MG63 (cell line): Measurements from ENCODE around the gene TFAP2C. TPM values are rescaled to one million over a fixed set of nuclear protein-coding genes. Genes with fewer than 3 reads are reported as not detected.

Experiments used
- DNase-seq: peaks from one replicate; pipeline ENCODE4 v3.0.0-alpha.2; 2020
- H3K27me3 ChIP-seq: fragments of 250-450 bp; sonication (Bioruptor Pico); 2 replicates; pipeline ENCODE4 v1.5.1; 2020; ENCODE audit warnings: mild to moderate bottlenecking, moderate library complexity
- H3K36me3 ChIP-seq: fragments of 250-450 bp; sonication (Bioruptor Pico); 2 replicates; pipeline ENCODE4 v1.5.1; 2020; ENCODE audit warnings: mild to moderate bottlenecking, moderate library complexity
- H3K4me3 ChIP-seq: fragments of 250-450 bp; sonication (Bioruptor Pico); 2 replicates; pipeline ENCODE4 v1.5.1; 2020; ENCODE audit warnings: mild to moderate bottlenecking, moderate library complexity
- H3K9me3 ChIP-seq: fragments of 250-450 bp; sonication (Bioruptor Pico); 2 replicates; pipeline ENCODE4 v1.5.1; 2020; ENCODE audit warnings: mild to moderate bottlenecking, moderate library complexity
- total RNA-seq: library from RNA; depleted of rRNA; stranded (reverse); fragments of >200 nt; shearing (Covaris generic); gene quantifications from 2 replicates; pipeline ENCODE4 v1.2.3, GENCODE V29; 2014; ENCODE audit warnings: low replicate concordance; rRNA removed

TFAP2C gene
- 1.6 and 2.6 TPM in 2 replicates for total RNA-seq

DNA sequence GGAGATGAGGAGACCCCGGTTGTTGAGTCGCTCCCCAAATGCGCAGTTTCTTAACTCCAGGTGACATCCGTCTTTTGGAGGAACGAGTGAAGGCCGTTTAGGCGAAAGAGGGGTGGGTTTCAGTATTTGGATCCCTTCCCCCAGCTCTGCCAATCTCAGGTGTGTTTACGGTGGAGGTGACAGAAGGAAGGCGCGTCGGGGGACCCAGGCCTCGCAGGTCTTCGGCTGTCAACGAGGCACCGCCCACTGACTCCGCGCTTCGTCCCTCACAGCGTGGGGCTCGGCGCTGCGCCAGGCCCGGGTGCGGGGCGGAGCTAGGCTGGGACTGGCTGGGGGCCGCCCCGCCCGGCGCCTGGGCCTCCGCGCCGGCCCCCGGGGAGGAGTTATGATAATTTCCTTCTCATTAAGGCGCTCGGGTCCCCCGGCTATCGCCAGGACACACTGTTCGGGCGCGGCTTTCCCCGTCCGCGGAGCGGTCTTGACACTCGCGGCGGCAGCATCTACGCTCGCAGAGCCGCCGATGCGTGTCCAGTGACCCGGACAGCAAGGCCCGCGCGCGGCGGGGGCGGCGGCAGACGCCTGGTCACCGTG is at the start of gene TFAP2C:
TFAP2C (plus strand) TSS at position 434 of the 591 bp plus-strand sequence. CDS start 239 bp downstream, outside the sequence.
- H3K27me3 ChIP-seq: peaks cover 3% of the 10 kb centered on the region; the same call in 1 of the 2 replicates
- H3K36me3 ChIP-seq: no peaks in the 10 kb centered on the region
- H3K4me3 ChIP-seq: peak within 1 kb of the TSS; percentile 60
- no peaks in the 10 kb centered on the region for H3K9me3 ChIP-seq
- DNase-seq: peak; percentile 80

DNA sequence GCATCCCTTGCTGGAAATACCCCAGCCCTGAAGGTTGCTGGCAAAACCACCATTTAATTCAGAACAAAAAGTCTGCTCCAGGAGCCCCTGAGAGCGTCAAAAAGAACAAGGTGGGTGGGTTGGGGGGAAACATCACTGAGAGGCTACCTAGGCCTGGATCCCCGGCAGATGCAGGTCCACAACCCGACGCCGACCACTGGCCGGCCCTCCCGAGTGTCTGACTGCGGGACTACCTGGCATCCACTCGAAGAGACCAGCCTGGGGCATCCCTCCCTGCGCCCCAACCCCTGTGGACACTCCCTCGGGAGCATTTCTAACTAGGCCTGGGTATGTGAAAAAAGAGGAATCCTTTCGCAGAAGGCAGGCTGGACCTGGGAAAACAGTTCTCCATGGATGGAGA is 48.9 kb upstream of the TFAP2C start:
- no peak for DNase-seq
- no peak overlapping the region for H3K4me3 ChIP-seq
- no peaks in the 10 kb centered on the region for H3K9me3 ChIP-seq
- H3K27me3 ChIP-seq: no peaks in the 10 kb centered on the region
- no peaks in the 10 kb centered on the region for H3K36me3 ChIP-seq

DNA sequence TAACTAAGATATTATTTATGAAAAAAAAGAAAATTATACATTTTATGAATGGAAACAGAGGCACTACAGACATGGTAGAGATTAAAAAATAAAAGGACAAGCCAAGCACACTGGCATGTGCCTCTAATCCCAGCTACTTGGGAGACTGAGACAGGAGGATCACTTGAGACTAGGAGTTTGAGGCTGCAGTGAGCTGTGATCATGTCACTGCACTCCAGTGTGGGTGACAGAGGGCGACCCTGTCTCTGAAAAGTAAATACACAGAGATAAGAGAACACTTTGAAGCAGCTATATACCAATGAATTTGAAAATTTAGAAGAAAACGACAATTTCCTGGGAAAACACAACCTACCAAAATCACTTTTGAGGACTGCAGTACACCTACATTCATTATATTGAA is 47.4 kb upstream of the TFAP2C start:
- H3K4me3 ChIP-seq: no peak overlapping the region
- no peaks in the 10 kb centered on the region for H3K27me3 ChIP-seq
- no peak for DNase-seq
- no peaks in the 10 kb centered on the region for H3K9me3 ChIP-seq
- H3K36me3 ChIP-seq: no peaks in the 10 kb centered on the region

DNA sequence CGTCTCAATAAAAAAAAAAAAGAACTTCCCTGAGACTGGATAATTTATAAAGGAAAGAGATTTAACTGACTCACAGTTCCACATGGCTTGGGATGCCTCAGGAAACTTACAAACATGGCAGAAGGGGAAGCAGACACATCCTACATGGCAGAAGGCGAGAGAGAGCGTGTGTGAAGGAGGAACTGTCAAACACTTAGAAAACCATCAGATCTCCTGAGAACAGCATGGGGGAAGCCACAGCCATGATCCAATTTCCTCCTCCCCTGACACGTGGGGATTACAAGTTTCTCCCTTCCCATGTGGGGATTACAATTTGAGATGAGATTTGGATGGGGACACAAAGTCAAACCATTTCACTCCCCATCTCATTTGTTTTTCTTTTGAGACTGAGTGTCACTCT is 46.6 kb upstream of the TFAP2C start:
- DNase-seq: no peak
- no peaks in the 10 kb centered on the region for H3K27me3 ChIP-seq
- no peak overlapping the region for H3K4me3 ChIP-seq
- H3K9me3 ChIP-seq: no peaks in the 10 kb centered on the region
- H3K36me3 ChIP-seq: no peaks in the 10 kb centered on the region

DNA sequence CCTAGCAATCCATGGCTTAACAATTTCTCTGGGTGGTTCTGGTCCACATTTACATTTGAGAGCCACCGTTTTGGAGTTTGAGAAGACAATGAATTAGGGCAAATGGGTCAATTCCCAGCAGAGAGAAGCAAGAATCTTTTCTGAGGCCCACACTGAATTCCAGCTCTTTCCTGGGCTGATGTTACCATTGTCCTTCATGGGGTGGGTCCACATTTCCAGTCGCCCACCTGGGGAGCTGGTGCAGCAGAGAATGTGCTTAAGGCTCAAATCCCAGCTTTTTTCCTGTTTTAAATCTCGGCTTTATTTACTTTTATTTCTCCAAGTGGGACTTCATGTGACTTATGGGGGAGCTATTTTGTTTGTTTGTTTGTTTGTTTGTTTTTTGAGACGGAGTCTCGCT is 44.2 kb upstream of the TFAP2C start:
- DNase-seq: no peak
- H3K4me3 ChIP-seq: no peak overlapping the region
- no peaks in the 10 kb centered on the region for H3K9me3 ChIP-seq
- H3K27me3 ChIP-seq: no peaks in the 10 kb centered on the region
- no peaks in the 10 kb centered on the region for H3K36me3 ChIP-seq

DNA sequence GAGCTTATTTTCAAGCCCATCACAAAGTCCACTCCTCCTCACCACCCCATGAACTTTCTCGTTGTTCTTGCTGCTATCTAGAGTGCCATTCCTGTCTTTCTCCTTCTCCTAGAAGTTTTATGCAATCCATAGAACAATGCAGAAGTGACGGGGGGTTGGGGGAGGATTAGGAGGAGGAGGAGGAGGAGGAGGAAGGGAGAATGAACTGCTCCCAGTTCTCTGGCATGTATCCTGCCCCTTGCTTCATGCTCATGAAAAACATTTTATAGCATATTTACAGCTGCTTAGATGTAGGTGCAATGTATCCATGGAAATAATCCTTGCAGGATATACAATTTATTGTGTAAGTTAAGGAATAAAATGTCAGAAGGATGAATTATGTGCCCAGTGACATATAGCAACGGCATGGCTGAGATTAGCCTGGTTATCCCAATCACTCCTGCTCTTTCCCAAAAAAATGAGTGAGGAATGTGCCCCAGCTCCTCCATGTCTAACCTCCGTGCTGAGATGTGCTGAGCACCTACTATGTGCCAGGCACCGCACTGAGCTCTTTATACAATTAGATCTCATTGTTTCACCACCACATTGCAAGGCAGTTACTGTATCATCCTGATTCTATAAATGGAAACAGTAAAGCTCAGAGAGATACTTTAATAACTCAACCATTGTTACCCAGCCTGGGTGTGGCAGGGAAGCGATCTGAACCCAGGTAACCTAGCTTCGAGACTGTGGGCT is 41.6 kb upstream of the TFAP2C start:
- no peaks in the 10 kb centered on the region for H3K9me3 ChIP-seq
- no peak for DNase-seq
- no peaks in the 10 kb centered on the region for H3K36me3 ChIP-seq
- H3K4me3 ChIP-seq: no peak overlapping the region
- H3K27me3 ChIP-seq: no peaks in the 10 kb centered on the region

DNA sequence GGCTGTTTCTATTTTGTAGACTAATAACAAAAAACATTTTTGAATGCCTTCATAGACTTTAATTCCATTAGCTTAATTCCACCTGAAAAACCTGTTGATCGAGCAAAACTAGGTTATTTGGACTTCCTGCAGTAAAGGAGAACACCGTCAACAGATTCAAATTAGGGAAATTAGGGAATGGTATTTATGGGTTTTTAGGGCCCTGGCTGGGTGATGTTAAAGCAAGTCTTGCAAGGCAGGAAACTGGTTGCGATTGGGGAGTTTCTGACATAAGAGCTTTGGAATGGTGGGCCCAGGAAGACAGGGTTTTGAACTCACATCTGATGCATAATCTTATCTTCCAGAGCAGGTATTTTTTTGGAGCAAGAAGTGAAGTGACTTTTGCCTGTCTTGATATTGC is 40.1 kb upstream of the TFAP2C start:
- DNase-seq: no peak
- H3K9me3 ChIP-seq: no peaks in the 10 kb centered on the region
- no peaks in the 10 kb centered on the region for H3K27me3 ChIP-seq
- no peaks in the 10 kb centered on the region for H3K36me3 ChIP-seq
- H3K4me3 ChIP-seq: no peak overlapping the region

DNA sequence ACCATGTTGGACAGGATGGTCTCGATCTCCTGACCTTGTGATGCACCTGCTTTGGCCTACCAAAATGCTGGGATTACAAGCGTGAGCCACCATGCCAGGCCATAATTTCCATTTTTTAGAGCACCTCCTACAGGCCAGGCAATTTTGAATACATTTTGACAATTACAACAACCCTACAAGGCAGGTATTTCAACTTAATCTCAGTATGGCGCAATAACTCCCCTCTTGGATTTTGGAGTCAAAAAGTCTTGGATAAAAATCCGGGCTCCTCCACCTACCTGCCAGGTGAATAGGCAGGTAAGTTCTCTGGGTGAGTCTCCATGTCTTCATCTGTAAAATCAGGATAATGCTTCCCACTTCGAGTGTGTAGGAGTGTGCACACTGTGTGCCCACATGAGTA is 39.5 kb upstream of the TFAP2C start:
- DNase-seq: no peak
- Histone ChIP-seq H3K4me3 (no peak overlapping the region), H3K36me3 (no peaks in the 10 kb centered on the region), H3K9me3 (no peaks in the 10 kb centered on the region), H3K27me3 (no peaks in the 10 kb centered on the region)

DNA sequence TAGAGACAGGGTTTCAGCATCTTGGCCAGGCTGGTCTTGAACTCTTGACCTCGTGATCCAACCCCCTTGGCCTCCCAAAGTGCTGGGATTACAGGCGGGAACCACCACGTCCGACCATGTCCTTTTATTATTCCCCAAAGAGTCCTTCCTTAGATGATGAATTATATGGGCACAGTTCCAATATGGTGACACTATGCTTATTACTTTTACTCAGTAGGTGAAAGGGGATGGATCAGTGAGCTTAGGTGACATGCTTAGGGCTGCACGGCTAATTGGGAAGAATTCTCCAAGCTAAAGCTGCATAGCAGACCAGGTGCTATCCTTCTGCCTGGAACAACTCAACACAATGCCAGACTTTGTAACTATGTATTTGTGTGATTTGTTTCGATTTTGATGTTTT is 38.2 kb upstream of the TFAP2C start:
- no peak for DNase-seq
- no peaks in the 10 kb centered on the region for H3K36me3 ChIP-seq
- H3K9me3 ChIP-seq: no peaks in the 10 kb centered on the region
- H3K27me3 ChIP-seq: no peaks in the 10 kb centered on the region
- no peak overlapping the region for H3K4me3 ChIP-seq

DNA sequence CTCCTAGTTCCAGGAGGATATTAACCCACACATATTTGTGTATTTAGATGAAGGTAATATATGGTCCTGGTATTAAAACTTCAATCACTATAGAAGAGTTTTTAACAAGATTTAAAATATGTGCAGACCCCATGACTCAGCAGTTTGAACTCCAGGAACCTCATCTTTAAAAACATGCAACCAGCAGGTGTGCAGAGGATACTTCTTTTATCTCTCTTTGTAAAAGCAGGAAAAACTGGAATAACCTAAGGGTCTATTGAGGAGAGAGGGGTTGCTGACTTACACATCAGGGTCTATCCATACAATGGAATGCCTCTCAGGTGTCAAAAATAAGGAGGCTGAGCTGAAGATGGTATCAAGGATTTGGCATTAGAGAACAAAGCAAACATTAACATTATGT is 36.9 kb upstream of the TFAP2C start:
- H3K27me3 ChIP-seq: no peaks in the 10 kb centered on the region
- H3K4me3 ChIP-seq: no peak overlapping the region
- no peak for DNase-seq
- no peaks in the 10 kb centered on the region for H3K9me3 ChIP-seq
- no peaks in the 10 kb centered on the region for H3K36me3 ChIP-seq

DNA sequence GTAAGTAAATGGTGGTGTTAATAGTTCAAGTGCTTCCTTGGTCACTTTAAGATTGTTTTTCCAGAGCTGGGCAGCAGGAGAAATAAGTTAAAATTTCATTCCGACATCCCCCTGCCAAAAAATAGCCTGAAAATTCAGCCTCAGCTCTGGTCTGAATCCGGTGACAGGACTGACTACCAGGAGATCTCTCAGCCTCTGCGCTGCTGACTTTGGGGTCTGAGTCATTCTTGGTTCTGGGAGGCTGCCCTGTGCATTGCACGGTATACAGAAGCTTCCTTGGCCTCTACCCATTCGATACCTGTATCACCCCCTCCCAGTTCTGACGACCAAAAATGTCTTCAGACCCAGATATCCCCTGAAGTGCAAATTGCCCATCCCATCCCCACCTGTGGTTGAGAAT is 36.3 kb upstream of the TFAP2C start:
- Histone ChIP-seq H3K27me3 (no peaks in the 10 kb centered on the region), H3K9me3 (no peaks in the 10 kb centered on the region), H3K4me3 (no peak overlapping the region), H3K36me3 (no peaks in the 10 kb centered on the region)
- no peak for DNase-seq

DNA sequence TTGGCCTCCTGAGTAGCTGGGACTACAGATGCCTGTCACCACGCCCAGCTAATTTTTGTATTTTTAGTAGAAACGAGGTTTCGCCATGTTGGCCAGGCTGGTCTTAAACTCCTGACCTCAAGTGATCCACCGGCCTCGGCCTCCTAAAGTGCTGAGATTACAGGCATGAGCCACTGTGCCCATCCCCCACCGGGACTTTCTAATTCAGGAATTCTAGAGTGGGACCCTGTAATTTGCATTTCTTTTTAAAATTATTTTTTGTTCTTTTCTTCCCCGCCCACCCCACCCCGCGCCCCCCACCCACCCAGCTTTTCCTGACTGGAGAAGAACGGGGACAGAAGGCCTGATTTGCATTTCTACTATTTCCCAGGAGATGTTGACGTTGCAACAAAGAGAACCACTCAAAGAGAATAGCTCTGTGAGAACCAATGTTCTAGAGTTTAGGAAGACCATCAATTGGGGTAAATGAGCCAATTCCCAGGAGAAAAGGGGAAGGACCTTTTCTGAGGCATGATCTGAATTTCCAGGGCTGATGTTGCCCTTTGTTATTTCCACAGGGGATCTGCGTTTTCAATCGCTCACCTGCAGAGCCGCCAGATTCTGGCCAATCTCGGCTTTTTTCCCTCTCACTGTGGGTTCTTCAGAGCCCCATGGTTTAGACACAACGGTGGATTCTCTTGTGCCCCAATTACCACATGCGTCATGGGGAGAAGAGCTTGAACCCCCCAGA is 33.2 kb upstream of the TFAP2C start:
- DNase-seq: no peak
- no peaks in the 10 kb centered on the region for H3K9me3 ChIP-seq

DNA sequence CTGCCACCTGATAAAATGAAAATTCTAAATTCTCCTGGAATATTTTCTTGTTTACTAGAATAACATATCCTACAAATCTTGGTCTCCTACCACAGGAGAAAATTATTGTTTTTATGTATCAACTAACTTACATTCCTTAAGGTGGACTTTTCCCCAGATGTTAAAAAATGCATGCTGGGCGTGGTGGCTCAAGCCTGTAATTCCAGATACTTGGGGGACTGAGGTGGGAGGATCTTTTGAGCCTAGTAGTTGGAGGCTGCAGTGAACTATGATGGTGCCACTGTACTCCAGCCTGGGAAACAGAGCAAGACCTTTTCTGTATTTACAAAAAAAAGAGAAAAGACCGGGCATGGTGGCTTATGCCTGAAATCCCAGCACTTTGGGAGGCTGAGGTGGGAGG is 27.9 kb upstream of the TFAP2C start:
- Histone ChIP-seq H3K9me3 (no peaks in the 10 kb centered on the region), H3K36me3 (no peaks in the 10 kb centered on the region), H3K4me3 (no peak overlapping the region), H3K27me3 (no peaks in the 10 kb centered on the region)
- DNase-seq: no peak

More for the DNA sequence above, 33.2 kb upstream of the TFAP2C start:
- no peaks in the 10 kb centered on the region for H3K36me3 ChIP-seq
- no peaks in the 10 kb centered on the region for H3K27me3 ChIP-seq
- no peak overlapping the region for H3K4me3 ChIP-seq

DNA sequence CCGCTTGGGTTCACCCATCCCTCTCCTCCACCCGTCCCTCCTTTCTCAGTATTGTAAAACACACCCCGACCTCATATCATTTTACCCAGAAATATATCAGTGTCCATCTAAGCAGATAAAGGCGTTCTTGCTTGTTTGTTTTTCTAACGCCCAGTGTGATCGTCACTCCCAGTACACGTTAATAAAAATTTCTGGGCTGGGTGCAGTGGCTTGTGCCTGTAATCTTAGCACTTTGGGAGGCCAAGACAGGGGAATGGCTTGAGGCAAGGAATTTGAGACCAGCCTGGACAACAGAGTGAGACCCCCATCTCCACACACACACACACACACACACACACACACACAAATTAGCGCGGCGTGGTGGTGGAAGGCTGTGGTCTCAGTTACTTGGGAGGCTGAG is 24.4 kb upstream of the TFAP2C start:
- no peak for DNase-seq
- no peaks in the 10 kb centered on the region for H3K27me3 ChIP-seq
- H3K9me3 ChIP-seq: no peaks in the 10 kb centered on the region
- H3K36me3 ChIP-seq: no peaks in the 10 kb centered on the region
- H3K4me3 ChIP-seq: no peak overlapping the region

DNA sequence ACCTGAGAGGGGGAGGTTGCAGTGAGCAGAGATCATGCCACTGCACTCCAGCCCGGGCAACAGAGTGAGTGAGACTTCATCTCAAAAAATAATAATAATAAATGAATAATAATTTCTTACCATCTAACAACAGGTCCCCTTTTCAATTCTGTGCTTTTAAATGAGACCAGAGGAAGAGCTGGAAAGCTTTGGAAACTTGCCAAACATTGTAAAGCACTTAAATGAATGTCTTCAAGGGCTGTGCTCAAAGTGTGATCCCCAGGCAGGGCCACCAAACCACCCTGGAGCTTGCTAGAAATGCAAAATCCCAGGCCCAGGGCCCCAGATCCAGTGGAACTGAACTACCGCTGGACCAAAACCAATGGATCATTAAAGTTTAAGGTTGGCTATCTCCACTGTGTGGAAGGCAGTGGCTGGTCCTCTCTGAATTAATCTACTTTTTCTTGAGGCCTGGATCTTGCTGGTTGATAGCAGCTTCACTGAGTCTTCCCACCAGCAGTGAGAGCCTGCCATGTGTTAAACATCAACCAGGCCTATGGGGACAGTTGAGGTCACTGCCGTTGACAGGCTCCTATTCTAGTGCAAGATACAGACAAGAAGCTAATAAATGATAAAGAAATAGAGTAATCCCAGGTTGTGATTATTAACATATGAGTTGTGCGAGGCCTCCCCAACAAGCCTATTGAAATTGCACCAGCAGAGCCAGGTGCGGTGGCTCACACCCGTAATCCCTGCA is 23.7 kb upstream of the TFAP2C start:
- H3K27me3 ChIP-seq: no peaks in the 10 kb centered on the region
- no peak overlapping the region for H3K4me3 ChIP-seq
- no peaks in the 10 kb centered on the region for H3K36me3 ChIP-seq
- H3K9me3 ChIP-seq: no peaks in the 10 kb centered on the region
- DNase-seq: no peak

DNA sequence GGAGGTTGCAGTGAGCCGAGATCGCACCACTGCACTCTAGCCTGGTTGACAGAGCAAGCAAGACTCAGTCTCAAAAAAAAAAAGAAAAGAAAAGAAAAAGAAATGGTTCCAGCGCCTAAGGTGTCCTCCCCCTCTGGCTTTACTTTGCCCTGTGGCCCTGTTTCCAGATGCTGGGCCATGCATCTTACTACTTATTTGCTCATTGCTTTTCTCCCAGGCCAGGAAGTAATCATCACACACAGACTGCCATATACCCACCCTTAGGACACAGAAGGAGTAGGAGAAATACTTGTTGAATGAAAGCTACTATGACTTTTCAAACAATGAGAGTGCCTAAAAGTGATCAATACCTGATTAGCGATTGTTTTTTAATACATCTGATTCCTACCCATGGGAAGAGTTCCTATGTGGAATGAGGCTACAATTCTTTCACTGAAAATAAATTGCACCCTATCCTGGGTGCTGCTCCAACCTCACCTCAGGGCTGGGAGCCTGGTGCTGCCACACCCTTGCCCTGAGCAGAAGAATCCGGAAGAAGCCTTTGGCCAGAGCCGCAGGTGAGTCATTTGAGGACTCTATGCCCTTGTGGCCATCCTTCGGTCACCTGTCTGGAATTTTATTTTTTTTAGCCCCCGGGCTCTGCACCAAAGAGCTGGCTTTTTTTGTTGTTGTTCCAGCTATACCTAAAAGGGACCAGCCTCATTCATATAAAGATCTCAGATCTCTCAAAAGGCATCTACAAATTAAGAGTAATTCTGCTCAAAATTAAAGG is 22.7 kb upstream of the TFAP2C start:
- peak; percentile 26 for DNase-seq
- Histone ChIP-seq H3K36me3 (no peaks in the 10 kb centered on the region), H3K9me3 (no peaks in the 10 kb centered on the region), H3K27me3 (no peaks in the 10 kb centered on the region), H3K4me3 (no peak overlapping the region)
